Urinary bladder (tissue), 4 donors: ENCODE measurements around the gene GPHN. TPM values are rescaled to one million over a fixed set of nuclear protein-coding genes. Genes with fewer than 3 reads are reported as not detected.

Experiments used
- DNase-seq: peaks from one replicate; pipeline ENCODE4 v3.0.0-alpha.2; 2015; ENCODE audit errors: extremely low spot score
- H3K27ac ChIP-seq: one replicate; pipeline ENCODE4 v1.5.1; 2013; ENCODE audit warnings: low read depth, mild to moderate bottlenecking, moderate library complexity
- H3K36me3 ChIP-seq: one replicate; pipeline ENCODE4 v1.6.1; 2013; ENCODE audit warnings: mild to moderate bottlenecking, moderate library complexity; ENCODE audit not compliant: insufficient read depth
- H3K4me1 ChIP-seq: one replicate; pipeline ENCODE4 v1.6.1; 2013; ENCODE audit warnings: mild to moderate bottlenecking, moderate library complexity; ENCODE audit not compliant: insufficient read depth
- H3K4me3 ChIP-seq: one replicate; pipeline ENCODE4 v1.5.1; 2013; ENCODE audit warnings: low read depth, low read length
- WGBS: extraction: QIAGEN DNeasy Blood & Tissue Kit; methylation state at CpG from one replicate; pipeline ENCODE4 v1.1.7; 2013; 5-methylcytosine and 5-hydroxymethylcytosine counted together
- polyA plus RNA-seq: library from polyadenylated mRNA; stranded (reverse); fragments of 200-250 nt; gene quantifications from one replicate; pipeline ENCODE4 v1.2.3, GENCODE V29; 2013
- total RNA-seq: library from RNA; depleted of rRNA; stranded (reverse); fragments of >200 nt; gene quantifications from one replicate; pipeline ENCODE4 v1.2.3, GENCODE V29; 2014
- donor health status: healthy with polysubstance abuse.
- donor health status: healthy.

The GPHN gene
- total and polyA plus RNA-seq, 2 donors = 14.6 to 18.1 TPM

- Histone ChIP-seq H3K4me1 (no peaks in the 10 kb centered on the region), H3K27ac (no peak overlapping the region), H3K4me3 (no peak overlapping the region), H3K36me3 (no peaks in the 10 kb centered on the region)
- WGBS = 93% methylated on average over 1 of the region's 1 CpG
- DNase-seq = no peak
Observed at GRCh38 chr14:66842911-66843512, 335.1 kb downstream of the GPHN start.

GRCh38 chr14:66850258-66850888 lies 342.4 kb downstream of the GPHN start:
- no peak for DNase-seq
- Histone ChIP-seq H3K36me3 (no peaks in the 10 kb centered on the region), H3K4me1 (no peaks in the 10 kb centered on the region), H3K4me3 (no peak overlapping the region), H3K27ac (no peak overlapping the region)
- WGBS = 95% methylated on average over 4 of the region's 4 CpGs

GRCh38 chr14:66853311-66853710 lies 345.4 kb downstream of the GPHN start:
- DNase-seq = no peak
- Histone ChIP-seq H3K27ac (no peak overlapping the region), H3K4me1 (no peaks in the 10 kb centered on the region), H3K4me3 (no peak overlapping the region), H3K36me3 (no peaks in the 10 kb centered on the region)
- 94% methylated on average over 3 of the region's 3 CpGs for WGBS

GRCh38 chr14:66857867-66858266 lies 349.9 kb downstream of the GPHN start:
- Histone ChIP-seq H3K4me1 (no peaks in the 10 kb centered on the region), H3K36me3 (no peaks in the 10 kb centered on the region), H3K27ac (no peak overlapping the region), H3K4me3 (no peak overlapping the region)
- 90% methylated on average over 4 of the region's 4 CpGs for WGBS
- DNase-seq = no peak

- DNase-seq = no peak
- 86% methylated on average over 5 of the region's 5 CpGs for WGBS
- no peak overlapping the region for H3K27ac ChIP-seq
- H3K4me3 ChIP-seq = no peak overlapping the region
- H3K36me3 ChIP-seq = no peaks in the 10 kb centered on the region
- no peaks in the 10 kb centered on the region for H3K4me1 ChIP-seq
Observed at GRCh38 chr14:66859063-66859671, 351.2 kb downstream of the GPHN start.

- Histone ChIP-seq H3K4me3 (no peak overlapping the region), H3K36me3 (peaks cover 1% of the 10 kb centered on the region), H3K27ac (no peak overlapping the region), H3K4me1 (no peaks in the 10 kb centered on the region)
- DNase-seq = no peak
Observed at GRCh38 chr14:66881596-66881995, 373.6 kb downstream of the GPHN start.

GRCh38 chr14:66884149-66884548 lies 376.2 kb downstream of the GPHN start:
- no peak overlapping the region for H3K4me3 ChIP-seq
- no peak overlapping the region for H3K27ac ChIP-seq
- no peaks in the 10 kb centered on the region for H3K4me1 ChIP-seq
- no peak for DNase-seq
- H3K36me3 ChIP-seq = peaks cover 1% of the 10 kb centered on the region
- 38% methylated on average over 2 of the region's 2 CpGs for WGBS

- no peak for DNase-seq
- 81% methylated on average over 2 of the region's 2 CpGs for WGBS
- Histone ChIP-seq H3K27ac (no peak overlapping the region), H3K4me1 (no peaks in the 10 kb centered on the region), H3K36me3 (no peaks in the 10 kb centered on the region), H3K4me3 (no peak overlapping the region)
Observed at GRCh38 chr14:66900719-66901118, 392.8 kb downstream of the GPHN start.

- WGBS = 76% methylated on average over 1 of the region's 1 CpG
Observed at GRCh38 chr14:66910311-66910840, 402.4 kb downstream of the GPHN start.

GRCh38 chr14:66916421-66916820 lies 408.5 kb downstream of the GPHN start:
- H3K27ac ChIP-seq = no peak overlapping the region
- H3K4me1 ChIP-seq = no peaks in the 10 kb centered on the region
- DNase-seq = no peak
- H3K4me3 ChIP-seq = no peak overlapping the region
- WGBS = 96% methylated on average over 1 of the region's 1 CpG
- peaks cover 3% of the 10 kb centered on the region for H3K36me3 ChIP-seq

More at GRCh38 chr14:66910311-66910840, 402.4 kb downstream of the GPHN start:
- DNase-seq = no peak
- Histone ChIP-seq H3K36me3 (no peaks in the 10 kb centered on the region), H3K27ac (no peak overlapping the region), H3K4me1 (no peaks in the 10 kb centered on the region), H3K4me3 (no peak overlapping the region)

- H3K36me3 ChIP-seq = peaks cover 3% of the 10 kb centered on the region
- no peaks in the 10 kb centered on the region for H3K4me1 ChIP-seq
- H3K27ac ChIP-seq = no peak overlapping the region
- whole genome bisulfite sequencing = 89% methylated on average over 5 of the region's 5 CpGs
- H3K4me3 ChIP-seq = no peak overlapping the region
- no peak for DNase-seq
Observed at GRCh38 chr14:66918527-66918926, 410.6 kb downstream of the GPHN start.

GRCh38 chr14:66920196-66920595 lies 412.2 kb downstream of the GPHN start:
- 98% methylated on average over 1 of the region's 1 CpG for WGBS

GRCh38 chr14:66923251-66923650 lies 415.3 kb downstream of the GPHN start:
- Histone ChIP-seq H3K36me3 (no peaks in the 10 kb centered on the region), H3K4me3 (no peak overlapping the region), H3K4me1 (no peaks in the 10 kb centered on the region), H3K27ac (no peak overlapping the region)
- WGBS = 99% methylated on average over 1 of the region's 1 CpG
- no peak for DNase-seq

More at GRCh38 chr14:66920196-66920595, 412.2 kb downstream of the GPHN start:
- Histone ChIP-seq H3K4me1 (no peaks in the 10 kb centered on the region), H3K4me3 (no peak overlapping the region), H3K27ac (no peak overlapping the region), H3K36me3 (peaks cover 3% of the 10 kb centered on the region)
- DNase-seq = no peak

GRCh38 chr14:66939409-66939808 lies 431.5 kb downstream of the GPHN start:
- 52% methylated on average over 4 of the region's 4 CpGs for WGBS
- H3K4me3 ChIP-seq = no peak overlapping the region
- no peak overlapping the region for H3K27ac ChIP-seq
- no peaks in the 10 kb centered on the region for H3K36me3 ChIP-seq
- no peak for DNase-seq
- no peaks in the 10 kb centered on the region for H3K4me1 ChIP-seq
